ENCODE results near the gene PSME4.

PSME4 gene

GRCh38 chr2:53820711-53821110 lies 150.1 kb downstream of the PSME4 start:
- DNase-seq = no peak
- in situ Hi-C loops (cut with MboI; ENCODE audit: low pct_unique_long_range_greater_than_20kb, low sequenced_read_pairs) = no loop called here

DNA sequence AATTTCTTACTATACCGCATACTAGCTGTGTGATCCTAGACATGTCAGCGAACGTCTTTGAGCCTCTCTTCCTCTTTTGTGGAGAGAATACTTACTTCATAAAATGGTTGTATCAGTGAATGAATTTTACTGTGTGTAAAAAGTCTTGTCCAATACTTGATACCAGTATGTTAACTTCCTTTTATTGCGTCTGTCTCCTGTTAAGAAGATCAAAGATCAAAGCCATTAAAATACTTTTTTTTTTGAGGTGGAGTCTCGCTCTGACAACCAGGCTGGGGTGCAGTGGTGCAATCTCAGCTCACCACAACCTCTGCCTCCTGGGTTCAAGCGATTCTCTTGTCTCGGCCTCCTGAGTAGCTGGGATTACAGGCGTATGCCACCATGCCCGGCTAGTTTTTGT lies 150.7 kb downstream of the PSME4 start:
- in situ Hi-C loops (cut with MboI; ENCODE audit: low pct_unique_long_range_greater_than_20kb, low sequenced_read_pairs) = no loop called here
- DNase-seq = no peak

GRCh38 chr2:53819634-53820033 lies 151.2 kb downstream of the PSME4 start:
- in situ Hi-C loops (cut with MboI; ENCODE audit: low pct_unique_long_range_greater_than_20kb, low sequenced_read_pairs) = no loop called here
- DNase-seq = no peak

- in situ Hi-C loops (cut with MboI; ENCODE audit: low pct_unique_long_range_greater_than_20kb, low sequenced_read_pairs) = no loop called here
- no peak for DNase-seq
Observed at GRCh38 chr2:53818854-53819435, 151.8 kb downstream of the PSME4 start.

Data from KBM-7 (cell line).